ENCODE measurements around the gene CFAP210. TPM values are rescaled to one million over a fixed set of nuclear protein-coding genes. Genes with fewer than 3 reads are reported as not detected.

Gene CFAP210
- total RNA-seq, 2 experiments from 2014 or later, result 2.2 to 3.1 TPM

GRCh38 chr2:169676850-169677249 is 17.4 kb downstream of the CFAP210 start:
- DNase-seq (no peak), ATAC-seq (ENCODE audit: poor library complexity) (no peak)
- Histone ChIP-seq H3K36me3 (ENCODE audit: insufficient read depth, low read length) (no peaks in the 10 kb centered on the region), H3K9me3 (ENCODE audit: control insufficient read depth in 1 of 2, insufficient read depth in 1 of 2, low read length in 2 of 2) (peaks cover 0 to 4% of the 10 kb centered on the region in 2 experiments), H3K27ac (ENCODE audit: low read depth in 1 of 2, low read length in 2 of 2) (no peak overlapping the region), H3K4me1 (ENCODE audit: insufficient read depth, low read length) (no peaks in the 10 kb centered on the region), H3K4me3 (ENCODE audit: low read length) (no peak overlapping the region), H3K27me3 (ENCODE audit: control insufficient read depth in 1 of 2, insufficient read depth in 2 of 2, low read length in 2 of 2) (peaks cover 0 to 5% of the 10 kb centered on the region in 2 experiments)
- POLR2A ChIA-PET, result no interaction called here
- Mint-ChIP-seq H3K4me1 (ENCODE audit: low read depth) (no peaks in the 10 kb centered on the region), H3K36me3 (ENCODE audit: low read depth) (no peaks in the 10 kb centered on the region), H3K4me3 (no peak overlapping the region), H3K9me3 (no peaks in the 10 kb centered on the region), H3K27me3 (peaks cover 31% of the 10 kb centered on the region), H3K27ac (no peak overlapping the region)
- CTCF ChIA-PET, result no interaction called here
- no peak for TF ChIP-seq CTCF (IDR thresholded peaks at IDR 0.05)
- intact Hi-C loops (cut with DNase I, micrococcal nuclease), result loop anchor here in 1 of 2 experiments (10.0 kb wide), 1 partner anchor 152 kb away; no protein-coding TSS in a partner anchor

DNA sequence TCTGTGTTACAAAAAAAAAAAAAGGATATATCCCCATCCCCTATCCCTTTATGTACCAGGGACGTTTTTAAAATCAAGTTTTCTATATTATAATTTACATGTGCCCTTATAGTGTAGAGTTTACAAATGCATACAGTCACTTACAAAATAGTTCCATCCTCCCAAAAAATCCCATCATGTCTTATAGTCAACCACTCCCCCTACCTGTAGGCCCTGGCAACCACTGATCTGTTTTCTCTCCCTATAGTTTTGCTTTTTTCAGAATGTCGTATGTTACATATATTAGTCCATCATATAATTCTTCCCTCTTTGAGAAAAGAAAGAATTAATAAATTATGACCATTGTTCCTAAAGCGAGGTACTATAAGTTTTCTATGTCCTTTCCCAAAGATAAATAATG is 17.8 kb downstream of the CFAP210 start:
- no peak overlapping the region for H3K4me3 ChIP-seq (ENCODE audit: low read length)
- ChIA-PET CTCF (no interaction called here), POLR2A (no interaction called here)
- peaks cover 0 to 5% of the 10 kb centered on the region in 2 experiments for H3K27me3 ChIP-seq (ENCODE audit: control insufficient read depth in 1 of 2, insufficient read depth in 2 of 2, low read length in 2 of 2)
- H3K27ac Mint-ChIP-seq, result no peak overlapping the region
- no peak for TF ChIP-seq CTCF (IDR thresholded peaks at IDR 0.05)
- no peaks in the 10 kb centered on the region for H3K36me3 Mint-ChIP-seq (ENCODE audit: low read depth)
- intact Hi-C loops (cut with DNase I, micrococcal nuclease), result loop anchor here in 1 of 2 experiments (10.0 kb wide), 1 partner anchor 152 kb away; no protein-coding TSS in a partner anchor
- H3K4me1 Mint-ChIP-seq (ENCODE audit: low read depth), result no peaks in the 10 kb centered on the region
- H3K9me3 Mint-ChIP-seq, result no peaks in the 10 kb centered on the region
- peaks cover 31% of the 10 kb centered on the region for H3K27me3 Mint-ChIP-seq
- no peaks in the 10 kb centered on the region for H3K4me1 ChIP-seq (ENCODE audit: insufficient read depth, low read length)
- H3K4me3 Mint-ChIP-seq, result no peak overlapping the region
- peaks cover 0 to 4% of the 10 kb centered on the region in 2 experiments for H3K9me3 ChIP-seq (ENCODE audit: control insufficient read depth in 1 of 2, insufficient read depth in 1 of 2, low read length in 2 of 2)
- H3K36me3 ChIP-seq (ENCODE audit: insufficient read depth, low read length), result no peaks in the 10 kb centered on the region
- ATAC-seq (ENCODE audit: poor library complexity) (no peak), DNase-seq (no peak)
- H3K27ac ChIP-seq (ENCODE audit: low read depth in 1 of 2, low read length in 2 of 2), result no peak overlapping the region

DNA sequence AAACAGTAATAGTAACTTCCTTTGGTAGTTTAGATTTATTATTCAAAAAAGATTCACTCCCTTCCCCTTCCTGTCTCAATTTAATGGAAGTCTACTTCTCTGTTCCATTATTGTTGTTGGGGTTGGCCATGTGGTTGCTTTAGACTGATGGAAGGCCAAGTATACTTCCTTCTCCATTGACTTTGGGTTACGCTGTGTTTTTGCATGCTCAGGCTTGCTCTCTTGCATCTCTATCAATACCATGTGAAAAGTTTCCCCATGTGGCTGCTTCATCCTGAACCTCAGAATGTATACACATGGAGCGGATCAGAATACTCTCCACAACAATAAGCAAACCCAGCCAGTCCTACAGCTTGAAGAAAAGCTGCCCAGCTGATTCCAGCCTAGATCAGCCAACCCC is 20.3 kb downstream of the CFAP210 start:
- Mint-ChIP-seq H3K4me1 (ENCODE audit: low read depth) (no peaks in the 10 kb centered on the region), H3K27ac (no peak overlapping the region), H3K36me3 (ENCODE audit: low read depth) (no peaks in the 10 kb centered on the region), H3K9me3 (no peaks in the 10 kb centered on the region), H3K4me3 (no peak overlapping the region), H3K27me3 (peaks cover 31% of the 10 kb centered on the region)
- Histone ChIP-seq H3K9me3 (ENCODE audit: control insufficient read depth in 1 of 2, insufficient read depth in 1 of 2, low read length in 2 of 2) (no peaks in the 10 kb centered on the region), H3K4me1 (ENCODE audit: insufficient read depth, low read length) (no peaks in the 10 kb centered on the region), H3K36me3 (ENCODE audit: insufficient read depth, low read length) (no peaks in the 10 kb centered on the region), H3K4me3 (ENCODE audit: low read length) (no peak overlapping the region), H3K27me3 (ENCODE audit: control insufficient read depth in 1 of 2, insufficient read depth in 2 of 2, low read length in 2 of 2) (peaks cover 0 to 5% of the 10 kb centered on the region in 2 experiments), H3K27ac (ENCODE audit: low read depth in 1 of 2, low read length in 2 of 2) (no peak overlapping the region)
- CTCF ChIA-PET, result no interaction called here
- intact Hi-C loops (cut with DNase I, micrococcal nuclease), result loop anchor here in 1 of 2 experiments (10.0 kb wide), 1 partner anchor 149 kb away; no protein-coding TSS in a partner anchor
- POLR2A ChIA-PET, result no interaction called here
- no peak for DNase-seq
- no peak for TF ChIP-seq CTCF (IDR thresholded peaks at IDR 0.05)
- no peak for ATAC-seq (ENCODE audit: poor library complexity)

Measured in CD4-positive, alpha-beta T cell (primary cell).